ENCODE results near the gene TGM2.

The TGM2 gene

GRCh38 chr20:38141889-38142494 lies 23.1 kb downstream of the TGM2 start:
- DNase-seq = no peak

DNA sequence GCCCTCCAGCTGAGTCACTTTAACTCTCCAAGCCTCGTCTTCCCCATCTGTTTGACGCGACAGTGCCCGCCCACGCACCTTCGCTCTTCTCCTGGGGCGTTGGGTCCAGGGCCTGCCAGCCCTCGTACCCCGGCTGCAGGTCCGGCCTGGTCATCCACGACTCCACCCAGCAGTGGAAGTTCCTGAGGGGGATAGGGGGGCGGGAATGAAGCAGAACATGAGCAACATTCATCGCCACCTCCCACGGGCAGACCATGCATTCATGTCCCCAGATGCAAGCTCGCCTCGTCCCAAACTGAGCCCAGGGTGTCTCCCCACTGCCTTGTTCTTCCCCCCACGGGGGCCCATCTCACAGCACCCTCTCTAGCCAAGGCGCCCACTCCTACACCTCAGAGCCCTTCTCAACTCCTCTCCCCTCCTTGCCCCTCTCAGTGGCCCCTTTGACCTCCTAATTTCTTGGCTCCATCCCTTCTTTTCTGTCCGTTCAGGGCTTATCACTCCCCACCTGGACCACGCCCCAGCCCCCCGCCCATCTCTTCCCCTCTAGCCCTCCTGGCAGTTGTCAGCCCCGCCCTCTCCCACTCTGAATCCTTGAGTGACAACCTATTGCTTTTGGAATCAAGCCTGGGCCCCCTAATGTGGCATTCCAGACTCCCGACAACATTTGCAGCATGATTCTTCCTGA lies 23.7 kb downstream of the TGM2 start:
- DNase-seq = no peak

DNA sequence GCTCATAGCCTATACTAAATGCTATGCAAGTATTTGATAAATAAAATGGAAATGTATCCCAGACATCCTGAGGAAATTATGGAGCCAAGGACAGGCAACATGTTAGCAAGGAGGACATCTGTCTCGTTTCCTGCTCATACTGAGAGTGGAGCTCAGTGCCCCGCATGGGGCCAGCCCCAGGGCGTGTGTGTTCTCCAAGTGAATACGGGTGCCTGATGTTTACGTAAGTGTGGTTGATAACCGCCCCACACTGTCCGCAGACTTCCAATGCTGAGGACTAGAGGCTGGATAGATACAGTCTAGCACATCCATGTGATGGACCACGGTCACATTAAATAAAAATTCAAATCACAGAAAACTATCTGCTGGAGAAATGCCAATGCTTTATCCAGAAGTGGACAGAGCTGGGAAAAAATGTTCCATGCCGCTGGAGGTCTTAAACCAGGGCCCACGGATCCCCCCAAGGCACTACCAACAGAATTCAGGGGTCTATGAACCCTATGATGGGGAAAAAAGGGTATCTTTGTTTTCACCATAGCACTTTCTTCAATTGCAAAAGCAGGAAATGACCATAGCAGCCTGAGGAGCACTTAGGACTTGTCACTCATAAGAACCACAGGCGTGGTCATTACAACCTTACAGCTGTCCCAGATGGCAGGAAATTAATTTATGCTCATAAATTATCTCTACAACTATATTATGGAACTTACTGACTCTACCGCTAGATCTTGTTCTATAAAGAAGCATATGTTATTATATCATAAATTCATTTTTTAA lies 24.9 kb downstream of the TGM2 start:
- DNase-seq = no peak

DNA sequence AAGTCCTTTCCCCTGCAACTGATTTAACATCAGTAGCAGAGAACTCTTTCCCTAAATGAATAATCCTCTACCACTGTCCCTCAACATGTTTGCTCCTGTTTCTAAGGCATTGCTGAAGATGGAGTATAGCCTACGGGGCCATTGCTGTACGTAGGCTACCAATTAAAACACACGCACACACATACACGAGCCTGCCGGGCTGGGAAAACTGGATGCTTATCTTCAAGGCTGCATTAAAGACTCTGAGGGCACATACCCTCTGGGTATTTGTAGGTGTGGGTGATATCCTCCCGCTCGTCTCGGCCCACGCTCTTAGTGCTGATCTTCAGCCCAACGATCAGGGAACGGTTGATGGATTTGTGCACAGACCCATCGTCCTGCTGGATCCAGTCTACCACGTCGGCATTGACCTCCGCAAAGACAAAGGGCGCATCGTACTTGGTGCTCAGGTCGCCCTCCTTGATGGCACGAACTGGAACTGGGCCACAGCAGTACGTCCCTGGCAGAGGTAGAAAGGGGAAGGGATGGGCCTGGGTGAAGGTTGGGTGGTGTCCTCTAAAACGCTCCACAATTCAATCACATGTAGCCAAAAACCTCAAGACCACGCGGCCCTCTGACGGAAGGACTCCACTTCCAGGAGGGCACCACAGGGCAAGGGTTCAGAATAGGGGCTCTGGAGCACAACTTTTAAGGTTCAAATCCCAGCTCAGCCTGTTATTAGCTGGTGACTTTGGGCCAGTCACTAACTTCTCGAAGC lies 25.7 kb downstream of the TGM2 start:
- no peak for DNase-seq

GRCh38 chr20:38138086-38138778 lies 26.8 kb downstream of the TGM2 start:
- no peak for DNase-seq

DNA sequence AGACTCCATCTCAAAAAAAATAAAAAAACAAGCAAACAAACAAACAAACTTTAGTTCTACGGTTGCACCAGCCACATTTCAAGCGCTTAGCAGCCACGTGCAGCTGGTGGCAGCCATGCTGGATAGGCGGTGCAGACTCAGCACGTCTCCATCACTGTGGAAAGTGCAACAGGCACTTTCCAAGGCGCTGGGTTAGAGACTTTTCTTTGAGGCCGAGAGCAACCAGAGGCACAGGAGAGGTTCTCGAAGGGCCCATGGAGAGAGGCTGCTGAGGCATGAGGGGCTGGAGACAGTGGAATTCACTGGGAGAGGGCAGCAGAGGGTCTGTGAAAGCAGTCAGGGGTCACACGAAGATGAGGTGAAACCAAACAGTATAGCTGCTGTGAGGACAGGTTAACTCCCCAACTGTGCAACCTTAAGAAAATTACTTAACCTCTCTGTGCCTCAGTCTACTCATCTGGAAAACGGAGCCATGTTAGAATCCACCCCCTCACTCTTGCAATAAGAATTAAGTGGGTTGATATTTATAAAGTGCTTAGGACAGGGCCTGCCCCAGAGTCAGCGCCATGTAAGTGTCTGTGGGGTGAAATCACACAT lies 27.5 kb downstream of the TGM2 start:
- no peak for DNase-seq

DNA sequence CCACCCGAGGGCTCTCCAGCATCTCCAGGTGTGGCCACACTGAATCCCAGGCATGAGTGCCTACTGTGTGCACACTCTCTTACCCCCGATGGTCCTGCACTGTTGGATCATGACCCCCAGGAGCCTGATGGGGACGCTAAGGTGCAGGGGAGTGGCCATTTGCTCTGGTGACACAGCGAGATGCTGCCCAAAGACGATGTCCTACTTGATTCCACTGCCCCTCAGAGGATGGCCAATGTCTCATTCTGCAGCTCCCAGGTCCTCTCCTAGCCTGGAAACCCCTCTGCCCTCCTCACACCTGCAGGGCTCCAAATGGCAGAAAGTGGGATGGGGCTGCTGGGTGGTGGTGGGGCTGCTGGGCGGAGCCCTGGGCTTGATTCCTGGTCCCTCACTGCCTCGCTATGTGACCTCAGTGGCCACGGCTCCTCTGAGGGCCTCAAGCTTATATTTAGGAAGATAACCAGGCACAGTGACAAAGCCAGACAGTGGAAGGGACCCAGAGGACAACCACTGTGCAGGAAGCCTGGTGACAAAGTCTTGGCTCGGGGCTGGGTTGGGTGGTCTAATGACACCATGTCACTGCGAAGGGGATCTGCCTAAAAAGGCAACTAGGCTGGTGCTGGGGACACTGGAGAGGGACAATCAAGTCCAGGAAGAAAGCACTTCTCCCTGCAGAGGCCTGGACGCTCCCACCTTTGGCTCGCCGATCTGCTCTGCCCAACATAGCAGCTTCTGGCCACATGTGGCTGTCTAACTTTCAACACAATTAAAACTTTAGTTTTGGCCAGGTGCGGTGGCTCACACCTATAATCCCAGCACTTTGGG lies 28.4 kb downstream of the TGM2 start:
- DNase-seq = no peak

GRCh38 chr20:38135651-38136420 lies 29.2 kb downstream of the TGM2 start:
- no peak for DNase-seq

- DNase-seq = no peak
Observed at GRCh38 chr20:38135271-38135650, 29.8 kb downstream of the TGM2 start.

DNA sequence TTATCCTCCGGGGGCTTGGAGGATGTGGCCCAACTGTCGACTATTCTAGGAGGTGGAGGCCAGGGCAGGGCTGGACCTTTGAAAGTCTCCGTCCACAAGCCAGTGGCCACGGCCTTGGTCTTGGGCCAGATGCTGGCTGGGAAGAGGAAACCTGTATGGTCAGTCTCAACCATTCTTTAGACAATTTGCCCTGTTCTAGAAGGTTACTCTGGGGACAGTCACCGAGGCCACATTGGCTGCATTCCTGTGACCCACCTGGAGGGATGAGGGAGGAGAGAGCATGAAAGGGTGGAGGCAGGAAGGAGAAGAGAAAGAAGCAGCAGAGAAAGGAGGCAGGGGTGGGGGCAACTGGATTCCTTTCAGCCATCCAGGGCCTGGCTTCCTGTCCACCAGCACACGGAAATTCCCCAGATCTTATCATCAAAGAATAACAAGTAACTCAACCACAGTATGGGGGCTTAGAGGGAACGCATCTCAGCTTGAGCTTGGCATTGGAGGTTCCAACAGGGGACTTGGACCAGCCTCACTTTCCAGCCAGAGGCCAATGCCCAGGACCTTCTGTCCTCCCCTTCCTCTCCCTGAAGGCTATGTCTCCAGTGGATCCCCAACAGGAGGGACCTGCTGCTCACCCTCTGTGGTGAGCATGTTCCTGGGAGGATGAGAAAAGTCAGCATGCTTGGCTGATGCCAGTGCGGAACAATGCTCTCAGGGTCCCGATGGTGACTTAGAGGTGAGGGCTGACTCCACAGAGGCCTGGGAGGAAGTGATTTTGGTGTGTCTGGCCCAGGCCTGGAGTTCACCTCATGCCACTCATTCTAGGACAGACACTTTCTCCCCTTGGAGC lies 30.4 kb downstream of the TGM2 start:
- DNase-seq = no peak

GRCh38 chr20:38133680-38134426 lies 31.2 kb downstream of the TGM2 start:
- no peak for DNase-seq

DNA sequence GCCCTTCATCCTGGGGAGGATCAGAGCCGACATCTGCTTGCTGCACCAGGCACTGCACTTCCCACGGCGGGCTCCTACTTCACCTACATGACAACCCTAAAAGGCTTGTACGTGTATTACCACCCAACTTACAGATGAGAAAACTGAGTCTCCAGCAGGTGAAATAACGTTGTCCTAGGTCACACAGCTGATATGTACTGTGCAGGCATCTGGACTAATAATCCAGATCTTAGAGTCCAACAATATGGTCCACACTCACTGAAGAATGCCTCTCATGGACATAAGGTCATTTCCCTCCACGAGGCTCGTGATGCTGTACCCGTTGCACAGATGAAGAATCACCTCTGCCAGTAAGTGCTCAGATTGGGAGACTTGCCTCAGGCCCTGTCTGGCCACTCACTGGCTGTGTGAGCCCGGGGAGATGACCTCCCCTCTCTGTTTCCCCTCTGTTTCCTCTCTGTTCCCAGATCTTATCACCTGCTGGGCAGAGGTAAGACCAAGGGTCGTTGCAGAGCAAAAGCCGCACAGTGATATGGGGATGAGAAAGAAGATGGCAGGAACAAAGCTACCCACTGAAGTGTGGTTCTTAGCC lies 32.1 kb downstream of the TGM2 start:
- no peak for DNase-seq

GRCh38 chr20:38132156-38132909 lies 32.7 kb downstream of the TGM2 start:
- DNase-seq = no peak

DNA sequence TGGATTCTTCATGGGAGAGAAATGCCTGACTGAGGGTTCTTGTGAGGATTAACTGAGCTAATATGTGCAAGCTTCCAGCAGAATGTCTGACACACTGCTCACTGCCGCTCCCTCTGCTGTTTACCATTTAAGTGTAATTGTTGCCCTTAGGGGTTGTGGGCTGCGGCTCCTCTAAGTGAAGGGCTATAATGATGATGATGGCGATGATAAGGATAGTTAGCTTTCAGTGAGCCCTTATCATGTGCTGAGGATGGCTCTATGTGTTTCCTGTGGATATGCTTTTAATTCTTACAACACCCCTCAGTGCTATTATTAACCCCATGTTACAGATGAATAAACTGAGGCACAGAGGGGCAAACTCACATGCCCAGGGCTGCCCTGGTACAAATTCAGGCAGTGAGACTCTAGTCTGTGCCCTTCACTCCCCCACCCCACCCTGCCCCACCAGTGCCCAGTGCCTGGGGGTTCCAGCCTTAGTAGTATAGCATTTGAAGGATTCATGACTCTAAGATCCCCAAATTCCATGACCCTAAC lies 33.4 kb downstream of the TGM2 start:
- DNase-seq = no peak

DNA sequence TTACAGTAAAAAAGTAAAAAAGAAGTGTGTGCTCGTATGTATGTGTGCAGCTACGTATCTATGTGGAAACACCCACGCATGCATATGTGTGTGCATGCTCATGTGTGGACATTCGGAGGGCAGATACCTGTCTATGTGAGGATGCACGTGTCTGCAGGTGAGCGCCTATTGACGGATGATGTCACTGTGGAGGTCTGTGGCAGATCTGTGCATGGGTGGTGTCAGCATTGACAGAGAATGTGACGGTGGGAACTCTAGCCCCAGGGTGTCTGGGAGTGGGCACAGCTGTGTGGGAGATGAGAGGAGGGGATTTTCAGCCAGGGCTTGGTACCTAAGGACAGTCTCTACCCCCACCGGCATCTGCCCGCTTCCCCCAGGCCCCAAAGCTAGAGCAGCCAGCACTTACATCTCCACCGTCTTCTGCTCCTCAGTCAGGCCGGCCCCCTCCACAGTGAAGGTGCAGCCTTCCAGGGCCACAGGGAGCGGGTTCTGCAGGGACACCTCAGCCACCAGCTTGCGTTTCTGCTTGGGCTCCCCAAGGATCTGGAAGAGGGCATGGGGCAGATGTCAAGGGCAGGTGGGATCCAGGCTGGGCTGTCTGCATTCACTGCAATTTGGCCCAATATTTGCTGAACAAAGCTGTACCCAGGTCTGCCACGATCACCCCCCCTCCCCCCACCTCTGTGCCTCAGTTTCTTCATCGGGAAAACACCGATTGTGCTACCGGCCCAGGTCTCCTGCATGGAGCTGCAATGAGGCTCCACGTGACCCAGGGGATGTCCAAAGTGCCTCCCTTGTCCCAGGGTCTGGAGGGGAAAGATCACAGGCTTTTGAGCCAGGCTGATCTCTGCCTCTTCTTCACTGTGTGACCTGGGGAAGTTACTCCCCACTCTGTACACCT lies 34.1 kb downstream of the TGM2 start:
- no peak for DNase-seq

- DNase-seq = no peak
Observed at GRCh38 chr20:38129893-38130609, 35.0 kb downstream of the TGM2 start.

Measured in activated CD4-positive, alpha-beta T cell treated with anti-CD3 and anti-CD28 coated beads for 4 hours (primary cell).